Prostate gland (tissue), 2 donors: Measurements from ENCODE around the gene GIMAP7.

Source experiments
- POLR2A ChIP-seq: fragments of 450-650 bp; IDR thresholded peaks from one replicate; pipeline ENCODE4 v1.6.1; 2016; ENCODE audit warnings: antibody characterized with exemption, mild to moderate bottlenecking
- POLR2AphosphoS5 ChIP-seq: sonication (generic); formaldehyde crosslinking; IDR thresholded peaks from one replicate; pipeline ENCODE4 v1.6.1; 2017; ENCODE audit warnings: antibody characterized with exemption
- TF ChIP-seq, protein P1 (sequence below), 4 experiments: fragments of 200-600 bp in 2 of 4; fragments of 450-650 bp in 2 of 4; sonication (generic) in 2 of 4; IDR thresholded peaks; 1 replicate in 3 of 4; 2 replicates in 1 of 4; pipeline ENCODE4 v1.5.1; 2016 to 2019; ENCODE audit warnings: antibody characterized with exemption in 4 of 4, mild to moderate bottlenecking in 2 of 4, moderate library complexity in 2 of 4

DNA sequence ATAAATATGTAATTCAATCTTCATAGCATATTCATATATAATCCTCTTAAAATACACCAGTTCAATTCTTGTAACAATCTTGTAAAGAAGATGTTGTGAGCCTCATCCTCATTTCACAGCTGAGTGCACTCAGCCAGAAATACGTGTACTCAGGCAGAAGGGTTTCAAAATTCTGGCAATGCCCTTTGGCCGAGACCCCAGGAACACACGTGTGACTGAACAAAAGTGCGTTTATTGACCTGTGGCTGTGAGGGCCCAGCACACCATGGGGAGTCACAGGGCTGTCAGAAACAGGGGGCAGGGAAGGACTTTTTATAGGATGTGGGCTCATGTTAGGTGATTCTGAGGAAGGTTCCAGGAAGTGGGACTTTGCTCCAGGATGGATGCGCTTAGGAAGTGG lies 42.8 kb upstream of the GIMAP7 start:
- TF ChIP-seq POLR2A = no peak
- TF ChIP-seq, protein P1, sequence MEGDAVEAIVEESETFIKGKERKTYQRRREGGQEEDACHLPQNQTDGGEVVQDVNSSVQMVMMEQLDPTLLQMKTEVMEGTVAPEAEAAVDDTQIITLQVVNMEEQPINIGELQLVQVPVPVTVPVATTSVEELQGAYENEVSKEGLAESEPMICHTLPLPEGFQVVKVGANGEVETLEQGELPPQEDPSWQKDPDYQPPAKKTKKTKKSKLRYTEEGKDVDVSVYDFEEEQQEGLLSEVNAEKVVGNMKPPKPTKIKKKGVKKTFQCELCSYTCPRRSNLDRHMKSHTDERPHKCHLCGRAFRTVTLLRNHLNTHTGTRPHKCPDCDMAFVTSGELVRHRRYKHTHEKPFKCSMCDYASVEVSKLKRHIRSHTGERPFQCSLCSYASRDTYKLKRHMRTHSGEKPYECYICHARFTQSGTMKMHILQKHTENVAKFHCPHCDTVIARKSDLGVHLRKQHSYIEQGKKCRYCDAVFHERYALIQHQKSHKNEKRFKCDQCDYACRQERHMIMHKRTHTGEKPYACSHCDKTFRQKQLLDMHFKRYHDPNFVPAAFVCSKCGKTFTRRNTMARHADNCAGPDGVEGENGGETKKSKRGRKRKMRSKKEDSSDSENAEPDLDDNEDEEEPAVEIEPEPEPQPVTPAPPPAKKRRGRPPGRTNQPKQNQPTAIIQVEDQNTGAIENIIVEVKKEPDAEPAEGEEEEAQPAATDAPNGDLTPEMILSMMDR (IDR thresholded peaks at IDR 0.05) = no peak
- no peak for TF ChIP-seq POLR2AphosphoS5
